Aorta (tissue), 5 donors: ENCODE measurements around the gene USP49. TPM values are rescaled to one million over a fixed set of nuclear protein-coding genes. Genes with fewer than 3 reads are reported as not detected.
"Not testable (repeated sequence)": the region's sequence is repeated elsewhere in the genome, so short reads cannot be mapped to it uniquely, and the experiment has no call there.

Experiments
- ATAC-seq: fragments of 200-7000 bp; cut with Tn5 transposase; one replicate; pipeline ENCODE4 v1.9.1; 2022; ENCODE audit warnings: moderate library complexity; ENCODE audit not compliant: low FRiP score
- DNase-seq, 2 donors: peaks; one replicate each; pipeline ENCODE4 v3.0.0-alpha.2; 2020
- H3K27ac ChIP-seq, 2 donors: one replicate each; pipeline ENCODE4 v1.5.1; 2013; ENCODE audit warnings: low read length in 2 of 2, mild to moderate bottlenecking in 2 of 2, moderate library complexity in 2 of 2, control low read depth in 1 of 2, inconsistent platforms in 1 of 2, low read depth in 1 of 2
- H3K27me3 ChIP-seq, 2 donors: one replicate each; pipeline ENCODE4 v1.6.1; 2013; ENCODE audit warnings: control low read depth in 1 of 2, low read length in 1 of 2, mild to moderate bottlenecking in 1 of 2, moderate library complexity in 1 of 2; ENCODE audit not compliant: insufficient read depth in 2 of 2, control insufficient read depth in 1 of 2
- H3K36me3 ChIP-seq, 2 donors: one replicate each; pipeline ENCODE4 v1.6.1; 2013; ENCODE audit warnings: control low read depth in 1 of 2, low read length in 1 of 2, mild to moderate bottlenecking in 1 of 2; ENCODE audit not compliant: insufficient read depth in 2 of 2, control insufficient read depth in 1 of 2
- H3K4me1 ChIP-seq, 2 donors: one replicate each; pipeline ENCODE4 v1.6.1; 2013; ENCODE audit warnings: low read length in 2 of 2, control low read depth in 1 of 2, mild to moderate bottlenecking in 1 of 2, moderate library complexity in 1 of 2; ENCODE audit not compliant: insufficient read depth in 2 of 2, control insufficient read depth in 1 of 2
- H3K4me3 ChIP-seq, 2 donors: one replicate each; pipeline ENCODE4 v1.5.1; 2013; ENCODE audit warnings: low read length in 2 of 2, control low read depth in 1 of 2, mild to moderate bottlenecking in 1 of 2
- H3K9me3 ChIP-seq: one replicate; pipeline ENCODE4 v1.6.1; 2013; ENCODE audit warnings: mild to moderate bottlenecking, low read length; ENCODE audit not compliant: control insufficient read depth
- WGBS, 2 donors: extraction: QIAGEN DNeasy Blood & Tissue Kit; methylation state at CpG; one replicate each; pipeline ENCODE4 v1.1.7; 2013; 5-methylcytosine and 5-hydroxymethylcytosine counted together
- intact Hi-C, 2 donors: fragments of 100-400 bp; cut with DNase I; formaldehyde crosslinking; loops; one replicate each; pipeline versions ENCODE4 v1.14.2 to v1.15.0; 2022
- polyA plus RNA-seq, 2 donors: library from polyadenylated mRNA; stranded (reverse); fragments of 200-250 nt; gene quantifications; one replicate each; pipeline ENCODE4 v1.2.3, GENCODE V29; 2013
- total RNA-seq, 2 donors: library from RNA; stranded (reverse); fragmentation: NEBNext Ultra II Directional; extraction: Animal tissue kit (Norgen Biotek cat#: 25700); gene quantifications; one replicate each; pipeline ENCODE4 v1.2.1, GENCODE V29; 2021
- donor health status: healthy with polysubstance abuse.
- donor health status: Bipolar disorder and iron deficiency.
- donor health status: DM: no; HTN: no; CAD: no.
- donor health status: DM: no; HTN: no; CAD: no.
- donor health status: DM: yes; HTN: yes; CAD: no.

The USP49 gene
- total and polyA plus RNA-seq, 4 donors = 1.3 to 5.3 (median 1.9) TPM

- 94 to 100% methylated on average over 1 of the region's 1 CpG for WGBS, 2 donors
- Histone ChIP-seq H3K27me3 (no peaks in the 10 kb centered on the region), H3K4me1 (no peaks in the 10 kb centered on the region), H3K9me3 (no peaks in the 10 kb centered on the region), H3K4me3 (no peak overlapping the region), H3K27ac (no peak overlapping the region), H3K36me3 (no peaks in the 10 kb centered on the region)
- no peak for ATAC-seq
- intact Hi-C loops = no loop called here
- no peak for DNase-seq
Observed at GRCh38 chr6:41815587-41815986, 79.6 kb downstream of the USP49 start.

- Histone ChIP-seq H3K4me1 (no peaks in the 10 kb centered on the region), H3K36me3 (no peaks in the 10 kb centered on the region), H3K9me3 (no peaks in the 10 kb centered on the region), H3K27me3 (no peaks in the 10 kb centered on the region), H3K27ac (no peak overlapping the region), H3K4me3 (no peak overlapping the region)
- ATAC-seq (no peak), DNase-seq (no peak)
- WGBS, 2 donors = 74 to 81% methylated on average over 4 of the region's 4 CpGs
- intact Hi-C loops = no loop called here
Observed at GRCh38 chr6:41814629-41815028, 80.5 kb downstream of the USP49 start.

GRCh38 chr6:41813956-41814355 lies 81.2 kb downstream of the USP49 start:
- DNase-seq (no peak), ATAC-seq (no peak)
- intact Hi-C loops = no loop called here
- 82 to 88% methylated on average over 2 of the region's 2 CpGs for WGBS, 2 donors
- Histone ChIP-seq H3K27ac (no peak overlapping the region), H3K36me3 (no peaks in the 10 kb centered on the region), H3K4me1 (no peaks in the 10 kb centered on the region), H3K4me3 (no peak overlapping the region), H3K9me3 (no peaks in the 10 kb centered on the region), H3K27me3 (no peaks in the 10 kb centered on the region)

GRCh38 chr6:41813469-41813868 lies 81.7 kb downstream of the USP49 start:
- Histone ChIP-seq H3K9me3 (no peaks in the 10 kb centered on the region), H3K27ac (no peak overlapping the region), H3K4me3 (no peak overlapping the region), H3K27me3 (no peaks in the 10 kb centered on the region), H3K36me3 (no peaks in the 10 kb centered on the region), H3K4me1 (no peaks in the 10 kb centered on the region)
- intact Hi-C loops = no loop called here
- ATAC-seq = no peak
- DNase-seq = no peak
- 89 to 90% methylated on average over 2 of the region's 2 CpGs for WGBS, 2 donors

GRCh38 chr6:41811946-41812345 lies 83.2 kb downstream of the USP49 start:
- ATAC-seq, intact Hi-C loops: not testable (repeated sequence)
- WGBS, 2 donors = 97 to 98% methylated on average over 11 to 13 of the region's 13 CpGs

GRCh38 chr6:41811095-41811494 lies 84.1 kb downstream of the USP49 start:
- no peaks in the 10 kb centered on the region for H3K36me3 ChIP-seq
- H3K27ac ChIP-seq = no peak overlapping the region
- no peaks in the 10 kb centered on the region for H3K4me1 ChIP-seq
- intact Hi-C loops = no loop called here
- 96% methylated on average over 3 of the region's 3 CpGs for WGBS, 2 donors
- DNase-seq = no peak
- no peak for ATAC-seq
- no peaks in the 10 kb centered on the region for H3K27me3 ChIP-seq
- no peaks in the 10 kb centered on the region for H3K9me3 ChIP-seq
- H3K4me3 ChIP-seq = no peak overlapping the region

More at GRCh38 chr6:41811946-41812345, 83.2 kb downstream of the USP49 start:
- H3K27ac ChIP-seq, H3K4me1 ChIP-seq, H3K4me3 ChIP-seq, H3K36me3 ChIP-seq, DNase-seq, H3K27me3 ChIP-seq, H3K9me3 ChIP-seq: not testable (repeated sequence)

GRCh38 chr6:41805830-41806774 lies 89.1 kb downstream of the USP49 start:
- H3K36me3 ChIP-seq = peaks cover 0 to 1% of the 10 kb centered on the region in 2 donors
- no peak for ATAC-seq
- 90 to 95% methylated on average over 61 to 74 of the region's 74 CpGs for WGBS, 2 donors
- H3K27ac ChIP-seq = no peak overlapping the region
- DNase-seq = no peak
- H3K27me3 ChIP-seq = no peaks in the 10 kb centered on the region
- no peaks in the 10 kb centered on the region for H3K4me1 ChIP-seq
- no peaks in the 10 kb centered on the region for H3K9me3 ChIP-seq
- no peak overlapping the region for H3K4me3 ChIP-seq
- intact Hi-C loops = no loop called here

- Histone ChIP-seq H3K9me3 (no peaks in the 10 kb centered on the region), H3K4me1 (no peaks in the 10 kb centered on the region), H3K27ac (no peak overlapping the region), H3K27me3 (no peaks in the 10 kb centered on the region), H3K4me3 (no peak overlapping the region), H3K36me3 (peaks cover 0 to 3% of the 10 kb centered on the region in 2 donors)
- DNase-seq = no peak
- no peak for ATAC-seq
- WGBS, 2 donors = 68 to 71% methylated on average over 2 of the region's 2 CpGs
- intact Hi-C loops = no loop called here
Observed at GRCh38 chr6:41801380-41801779, 93.8 kb downstream of the USP49 start.

- no peak for ATAC-seq
- H3K36me3 ChIP-seq = peaks cover 0 to 3% of the 10 kb centered on the region in 2 donors
- intact Hi-C loops = no loop called here
Observed at GRCh38 chr6:41799559-41799911, 95.6 kb downstream of the USP49 start.

More at GRCh38 chr6:41799559-41799911, 95.6 kb downstream of the USP49 start:
- no peak overlapping the region for H3K27ac ChIP-seq
- no peaks in the 10 kb centered on the region for H3K9me3 ChIP-seq
- no peaks in the 10 kb centered on the region for H3K27me3 ChIP-seq
- 88 to 89% methylated on average over 2 of the region's 2 CpGs for WGBS, 2 donors
- H3K4me1 ChIP-seq = no peaks in the 10 kb centered on the region
- no peak for DNase-seq
- H3K4me3 ChIP-seq = no peak overlapping the region
